Dermis blood vessel endothelial cell (primary cell): Measurements from ENCODE around the gene GABRG3. TPM values are rescaled to one million over a fixed set of nuclear protein-coding genes. Genes with fewer than 3 reads are reported as not detected.

Source experiments
- DNase-seq: peaks from one replicate; pipeline ENCODE4 v3.0.0; 2010
- total RNA-seq: library from RNA; depleted of rRNA; stranded (reverse); fragments of >200 nt; gene quantifications from 2 replicates; pipeline ENCODE4 v1.2.3, GENCODE V29; 2014

Gene GABRG3
- total RNA-seq, 1 donor from 2014 or later: not detected

DNA sequence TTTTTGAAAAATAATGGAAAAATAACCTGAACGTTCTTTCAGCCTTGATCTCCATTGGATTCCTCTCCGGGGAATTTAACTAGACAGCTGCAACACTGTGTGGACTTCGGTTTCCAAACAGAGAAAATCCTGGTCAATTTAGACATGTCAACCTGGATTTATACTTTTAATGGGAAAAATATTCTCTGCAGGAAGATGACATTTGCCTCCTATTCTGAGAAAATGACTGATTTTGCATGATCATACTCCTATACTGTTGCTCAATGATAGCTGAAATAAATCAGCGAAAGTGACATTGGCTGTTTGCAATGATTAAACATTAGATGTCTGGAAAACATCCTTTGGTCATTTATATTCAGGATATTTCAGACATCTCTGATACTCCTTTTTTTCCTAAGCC, 94.8 kb downstream of the GABRG3 start:
- no peak for DNase-seq

DNA sequence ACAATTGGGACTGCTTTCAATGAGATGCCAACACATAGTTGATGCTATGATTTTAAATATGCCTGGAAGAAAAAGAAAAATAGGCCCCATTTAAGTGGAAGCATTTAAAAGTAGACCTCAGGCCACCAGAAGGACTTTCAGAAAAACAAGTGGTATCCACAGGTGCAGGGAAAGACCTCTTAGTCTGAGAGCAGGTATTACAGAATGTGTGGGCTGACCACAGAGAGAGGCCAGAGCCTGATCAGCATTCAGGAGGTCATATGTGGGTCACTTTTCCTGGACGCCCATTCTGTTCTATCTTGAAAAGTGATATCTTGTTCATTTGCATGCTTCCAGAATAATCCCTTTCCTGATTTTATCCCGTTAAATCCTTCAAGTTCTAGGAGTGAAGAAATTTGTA, 95.5 kb downstream of the GABRG3 start:
- no peak for DNase-seq

DNA sequence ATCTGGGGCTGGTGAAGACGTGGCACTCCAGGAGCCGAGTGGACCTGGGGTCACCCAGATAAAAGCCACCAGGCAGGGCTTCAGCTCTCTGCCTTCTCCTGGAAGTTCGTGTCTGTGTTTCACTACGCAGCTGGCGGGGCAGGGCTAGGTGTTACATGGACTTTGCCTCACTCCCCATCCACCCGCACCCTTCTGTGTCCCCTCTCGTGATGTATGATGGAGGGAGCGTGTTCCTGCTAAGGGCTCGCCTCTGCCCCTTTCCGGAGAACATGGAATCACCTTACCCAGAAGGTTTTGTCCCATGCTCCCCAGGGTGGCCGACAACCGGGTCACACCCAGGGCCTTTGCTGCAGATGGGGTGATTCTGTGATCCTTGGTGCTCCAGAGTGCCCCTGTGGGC, 96.2 kb downstream of the GABRG3 start:
- no peak for DNase-seq

DNA sequence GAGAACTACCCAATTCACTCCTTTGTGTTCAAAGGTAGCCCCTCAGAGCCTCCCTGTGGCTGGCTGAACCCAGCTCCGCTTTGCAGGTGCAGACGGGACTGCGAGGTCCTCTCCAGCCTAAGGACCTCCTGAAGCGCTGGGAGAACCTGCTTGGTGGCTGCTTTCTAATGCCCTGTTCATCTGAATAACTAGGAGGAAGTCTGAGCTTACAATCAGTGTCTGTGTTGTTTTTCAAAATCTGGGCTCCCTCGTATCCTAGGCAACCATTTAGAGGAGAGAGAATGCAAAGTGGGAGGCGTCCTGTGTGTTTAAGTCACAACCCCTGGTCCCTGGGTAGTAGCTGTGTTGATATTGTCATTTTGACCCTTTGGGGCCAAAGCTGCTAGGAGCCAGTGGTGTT, 99.9 kb downstream of the GABRG3 start:
- DNase-seq: no peak

DNA sequence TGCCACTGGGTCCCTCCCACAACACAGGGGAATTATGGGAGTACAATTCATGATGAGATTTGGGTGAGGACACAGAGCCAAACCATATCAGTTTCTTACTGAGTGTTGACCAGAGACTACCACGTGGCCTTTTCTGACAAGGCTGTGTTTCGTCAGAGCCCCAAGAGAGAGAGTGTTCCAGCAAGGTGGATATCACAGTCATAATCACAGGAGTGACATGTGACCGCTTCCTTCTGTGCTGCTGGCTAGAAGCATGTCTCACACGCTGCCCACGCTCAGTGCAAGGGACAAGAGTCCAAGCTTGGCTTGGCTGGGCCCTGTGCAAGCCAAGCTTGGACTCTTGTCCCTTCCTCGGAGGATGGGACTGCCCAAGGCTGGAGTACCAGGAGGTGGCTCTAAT, 103.2 kb downstream of the GABRG3 start:
- DNase-seq: no peak

DNA sequence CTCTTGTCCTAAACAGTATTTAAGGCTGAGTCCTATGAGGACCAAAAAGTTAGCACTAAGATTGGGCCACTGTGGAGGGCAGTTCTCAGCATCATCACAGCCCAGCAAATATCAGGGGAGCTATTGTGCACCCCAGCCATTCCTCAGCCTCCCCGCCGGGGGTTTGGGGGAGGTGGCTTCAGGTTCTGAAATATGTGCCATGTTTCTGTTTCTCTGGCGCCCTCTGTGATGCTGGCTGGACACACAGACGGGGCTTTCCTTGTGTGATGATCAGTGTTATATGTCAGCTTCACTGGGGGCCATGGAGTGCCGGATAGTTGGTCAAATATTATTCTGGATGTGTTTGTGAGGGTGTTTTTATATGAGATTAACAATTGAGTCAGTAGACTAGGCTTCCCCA, 106.8 kb downstream of the GABRG3 start:
- DNase-seq: no peak

DNA sequence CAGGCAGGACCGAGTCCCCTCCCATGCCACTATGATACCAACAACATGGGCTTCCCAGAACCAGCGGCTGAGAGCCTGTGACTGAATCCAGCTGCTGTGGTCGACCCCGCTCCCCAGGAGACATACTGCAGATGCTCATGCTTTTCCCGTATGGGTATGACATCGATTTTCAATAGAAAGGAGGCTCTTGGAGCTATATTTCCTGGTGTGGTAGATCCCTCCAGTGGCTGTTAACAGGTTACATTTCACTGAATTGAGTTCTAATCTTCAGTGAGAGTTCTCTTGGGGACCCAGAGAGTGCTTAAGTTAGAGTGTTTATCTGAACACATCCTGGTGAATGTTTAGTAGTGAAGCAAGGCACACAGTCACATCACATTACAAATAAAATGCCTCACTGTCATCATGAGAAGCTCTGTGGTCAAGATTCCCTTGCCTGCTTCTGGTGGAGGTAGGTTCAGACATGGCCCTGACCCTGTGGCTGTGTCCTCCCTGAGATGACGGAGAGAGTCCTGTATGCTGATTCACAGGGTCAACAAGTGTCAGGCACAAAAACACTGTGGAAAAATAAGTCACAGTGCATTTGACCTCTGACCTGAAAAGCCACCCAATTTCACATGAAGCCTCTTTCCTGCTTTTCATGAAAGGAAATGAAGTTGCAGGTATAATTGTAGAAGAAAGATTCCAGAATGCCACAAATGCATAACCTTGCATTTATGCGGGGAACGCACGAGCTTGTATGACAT, 110.9 kb downstream of the GABRG3 start:
- DNase-seq: no peak

DNA sequence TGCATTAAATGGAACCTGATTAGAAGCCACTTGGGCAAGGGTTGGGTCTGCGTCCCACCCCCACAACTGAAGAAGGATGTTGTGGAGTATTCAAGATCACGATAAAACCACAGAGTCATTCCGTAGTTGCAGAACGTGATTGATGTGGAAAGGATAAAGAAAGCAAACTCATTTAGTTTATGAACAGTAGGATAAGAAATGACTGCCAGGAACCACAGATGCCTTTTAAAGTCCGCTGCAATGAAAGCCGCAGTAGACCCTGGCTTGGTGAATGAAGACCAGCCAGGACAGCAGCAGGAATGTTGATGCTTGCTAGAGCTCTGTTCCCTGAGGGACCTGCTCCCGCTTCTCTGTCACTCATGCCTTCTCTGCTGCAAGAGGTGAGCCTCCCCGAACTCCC, 111.5 kb downstream of the GABRG3 start:
- DNase-seq: no peak

DNA sequence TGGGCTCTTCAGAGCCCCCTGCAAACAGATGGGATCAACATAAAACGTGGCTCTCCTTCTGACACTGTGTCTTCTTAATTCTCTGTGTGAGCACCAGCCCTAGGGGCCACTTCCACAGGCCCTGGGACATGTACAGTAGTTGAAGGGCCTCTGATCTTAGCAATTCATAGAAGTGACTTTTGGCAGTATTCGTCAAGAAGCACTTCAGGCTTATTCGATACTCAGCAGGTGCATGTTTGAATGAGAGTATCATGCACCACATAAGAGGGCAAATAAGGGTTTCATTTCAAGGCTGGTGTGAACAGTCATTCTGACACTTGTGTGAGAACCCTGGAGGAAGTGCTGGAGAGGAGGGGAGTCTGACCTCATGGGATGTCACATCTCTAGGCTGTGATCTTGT, 113.9 kb downstream of the GABRG3 start:
- no peak for DNase-seq

DNA sequence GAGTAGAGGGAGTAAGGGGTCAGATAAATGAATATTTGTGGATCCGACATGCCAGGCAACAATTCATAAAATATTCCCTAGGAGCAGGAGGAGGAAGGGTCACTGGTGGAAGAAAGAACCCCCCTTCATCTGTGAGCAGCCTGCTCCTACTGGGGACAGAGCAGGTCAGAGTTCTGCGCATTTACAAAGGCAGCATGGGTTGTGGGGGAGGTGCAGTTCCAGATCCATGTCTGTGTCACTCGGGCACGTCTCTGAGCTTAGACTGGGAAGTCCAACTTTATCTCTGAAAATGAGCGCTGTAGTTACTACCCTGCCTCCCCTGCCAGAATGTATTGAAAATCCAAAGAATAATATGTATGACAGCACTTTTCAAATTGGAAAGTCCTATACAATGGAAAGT, 115.2 kb downstream of the GABRG3 start:
- DNase-seq: no peak

DNA sequence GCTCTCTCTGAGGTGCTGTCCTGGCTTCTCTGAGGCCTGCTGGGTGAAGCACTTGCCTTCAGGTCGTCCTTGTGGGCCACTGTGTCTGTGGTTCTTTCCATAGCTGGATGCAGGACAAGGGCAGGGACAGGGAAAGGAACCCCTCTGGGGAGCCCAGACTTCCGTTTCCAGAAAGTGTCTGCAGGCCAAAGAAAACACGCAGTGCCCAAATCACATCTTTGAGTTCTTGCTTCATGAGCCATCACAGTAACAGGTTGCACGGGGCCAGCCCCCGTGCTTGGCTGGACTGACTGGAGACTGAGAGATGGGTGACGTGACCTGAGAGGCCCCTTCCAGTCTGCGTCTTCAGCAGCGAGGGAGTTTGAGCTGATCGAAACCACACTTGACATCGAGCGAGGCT, 115.8 kb downstream of the GABRG3 start:
- DNase-seq: no peak

DNA sequence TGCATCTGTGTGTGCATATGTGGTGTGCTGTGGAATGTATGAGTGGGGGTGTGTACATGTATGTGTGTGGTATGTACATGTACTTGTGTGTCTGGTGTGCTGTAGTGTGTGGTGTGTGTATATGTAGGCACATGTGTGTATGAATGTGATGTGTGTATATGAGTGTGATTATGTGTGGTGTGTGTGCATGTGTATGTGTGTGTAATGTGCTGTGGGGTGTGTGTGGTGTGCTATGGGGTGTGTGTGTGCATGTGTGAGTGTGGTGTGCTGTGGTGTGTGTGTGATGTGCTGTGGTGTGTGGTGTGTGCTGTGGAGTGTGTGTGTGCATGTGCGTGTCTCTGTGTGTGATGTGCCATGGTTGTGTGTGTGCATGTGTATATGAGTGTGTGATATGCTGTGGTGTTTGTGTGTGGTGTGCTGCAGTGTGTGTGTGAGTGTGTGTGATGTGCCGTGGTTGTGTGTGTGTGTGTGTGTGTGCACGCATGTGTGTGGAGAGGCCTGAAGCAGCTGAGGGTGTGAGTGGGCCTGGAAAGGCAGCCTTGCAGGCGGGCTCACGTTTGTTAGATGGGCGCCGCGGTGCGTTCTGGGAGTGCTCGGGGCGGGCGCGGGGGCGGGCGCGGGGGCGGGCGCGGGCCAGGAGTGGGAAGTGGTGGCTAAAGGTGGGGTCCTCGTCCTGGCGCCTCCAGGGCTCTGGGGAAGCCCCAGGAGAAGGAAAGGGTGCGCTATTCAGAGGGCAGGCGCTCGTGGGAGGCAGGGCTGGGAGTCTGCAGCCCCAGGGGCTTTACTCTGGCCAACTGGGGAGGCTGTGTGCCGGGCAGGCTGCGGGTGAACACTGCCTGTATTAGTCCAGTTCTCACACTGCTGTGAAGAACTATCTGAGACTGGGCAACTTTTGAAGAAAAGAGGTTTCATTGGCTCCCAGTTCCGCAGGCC, 116.9 kb downstream of the GABRG3 start:
- DNase-seq: no peak

DNA sequence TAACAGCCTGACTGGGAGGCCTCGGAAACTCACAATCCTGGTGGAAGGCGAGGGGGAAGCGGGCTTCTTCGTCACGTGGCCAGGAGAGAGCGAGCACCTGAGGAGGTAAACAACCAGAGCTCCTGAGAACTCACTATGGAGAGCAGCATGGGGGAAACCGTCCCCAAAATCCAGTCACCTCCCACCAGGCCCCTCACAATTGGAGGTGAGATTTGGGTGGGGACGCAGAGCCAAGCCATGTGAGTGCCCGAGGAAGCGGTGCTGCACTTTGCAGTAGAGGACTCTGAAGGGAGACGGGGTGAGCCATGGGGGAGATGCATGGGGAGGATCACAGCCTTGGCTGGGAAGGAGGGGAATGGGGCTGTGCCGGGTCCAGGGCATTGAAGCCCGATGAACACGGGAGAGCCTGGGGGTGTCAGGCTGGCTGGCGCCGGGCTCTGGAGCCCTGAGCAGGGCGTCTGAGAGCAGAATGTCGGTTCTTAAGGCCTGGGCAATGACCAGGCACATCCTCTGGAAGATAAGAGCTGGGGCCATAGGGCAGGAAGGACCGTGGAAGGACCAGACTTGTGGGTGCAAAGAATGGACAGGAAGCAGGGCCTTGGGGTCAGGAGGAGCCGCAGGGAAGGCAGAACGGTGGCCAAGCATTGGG, 117.7 kb downstream of the GABRG3 start:
- DNase-seq: no peak

DNA sequence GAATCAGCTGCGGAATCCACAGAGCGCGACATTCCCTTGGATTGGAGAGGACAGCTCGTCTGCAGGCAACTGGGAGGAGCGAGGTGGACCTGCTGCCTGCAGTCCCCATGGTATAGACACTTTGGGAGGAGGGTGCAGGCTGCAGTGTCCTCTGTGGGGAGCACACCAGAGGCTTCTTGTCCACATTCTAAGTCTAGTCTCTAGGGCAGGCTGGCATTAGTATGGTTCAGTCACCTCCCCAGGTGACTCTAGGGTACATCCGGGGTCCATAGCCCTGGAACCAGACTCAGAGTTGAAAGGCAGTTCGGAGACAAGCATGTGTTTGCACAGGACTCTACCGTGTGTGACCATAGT, 118.2 kb downstream of the GABRG3 start:
- no peak for DNase-seq

DNA sequence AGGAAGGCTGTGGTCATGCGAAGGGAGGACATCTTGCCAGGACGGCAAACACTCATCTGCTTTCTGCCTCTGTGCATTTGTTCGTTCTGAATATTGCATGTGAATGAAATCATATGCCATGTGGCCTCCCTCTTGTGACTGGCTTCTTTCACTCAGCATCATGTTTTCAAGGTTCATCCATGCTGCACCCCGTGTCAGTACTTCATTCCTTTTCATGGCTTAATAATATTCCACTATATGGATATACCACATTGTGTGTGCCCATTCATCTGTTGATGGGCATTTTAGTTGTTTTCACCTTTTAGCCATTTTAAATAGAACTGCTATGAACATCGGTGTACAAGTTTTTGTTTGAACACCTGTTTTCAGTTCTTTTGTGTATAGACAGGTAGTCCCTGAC, 118.7 kb downstream of the GABRG3 start:
- no peak for DNase-seq

DNA sequence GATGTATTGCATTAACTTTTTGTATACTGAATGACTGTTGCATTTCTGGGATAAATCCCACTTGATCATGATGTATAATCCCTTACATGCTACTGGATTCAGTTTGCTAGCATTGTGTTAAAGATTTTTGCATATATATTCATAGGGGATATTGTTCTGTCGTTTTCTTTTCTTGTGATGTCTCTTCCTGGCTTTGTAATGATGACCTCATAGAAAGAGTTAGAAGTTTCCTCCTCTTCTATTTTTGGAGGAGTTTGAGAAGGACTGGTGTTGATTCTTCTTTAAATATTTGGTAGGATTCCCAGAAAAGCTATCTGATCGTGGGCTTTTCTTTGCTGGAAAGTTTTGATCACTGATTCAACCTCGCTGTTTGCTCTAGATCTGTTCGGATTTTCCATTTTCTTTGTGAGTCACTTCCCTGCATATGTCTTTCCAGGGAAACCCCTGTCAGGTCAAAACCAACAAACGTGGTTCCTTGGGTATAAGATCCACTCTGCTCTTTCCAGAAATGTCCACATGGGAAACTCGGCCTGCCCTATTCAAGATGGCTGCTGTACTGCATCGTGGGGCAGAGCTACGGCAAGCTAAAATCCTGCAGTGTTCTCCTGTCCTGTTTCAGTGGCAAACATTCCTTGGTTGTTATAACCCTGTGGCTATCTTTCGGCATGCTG, 120.4 kb downstream of the GABRG3 start:
- no peak for DNase-seq

DNA sequence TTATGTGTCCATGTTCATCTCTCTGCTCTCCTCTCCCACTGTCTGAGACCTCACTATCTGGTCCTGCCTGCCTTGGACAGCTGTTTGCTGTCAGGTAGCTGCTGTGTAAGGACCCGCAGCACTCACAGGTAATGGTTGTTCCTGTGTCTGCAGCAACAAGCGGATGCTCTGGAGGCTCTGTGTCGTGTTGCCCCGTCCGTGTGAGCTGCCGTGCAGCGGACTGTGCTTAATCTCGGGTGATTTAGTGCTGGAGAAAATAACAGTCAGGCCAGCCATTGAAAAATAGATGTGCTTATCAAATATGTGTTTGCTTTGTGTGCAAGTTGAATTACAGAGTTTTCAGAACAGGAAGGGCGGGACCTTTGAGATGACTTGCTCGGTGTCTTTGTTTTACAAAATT, 121.4 kb downstream of the GABRG3 start:
- DNase-seq: no peak

DNA sequence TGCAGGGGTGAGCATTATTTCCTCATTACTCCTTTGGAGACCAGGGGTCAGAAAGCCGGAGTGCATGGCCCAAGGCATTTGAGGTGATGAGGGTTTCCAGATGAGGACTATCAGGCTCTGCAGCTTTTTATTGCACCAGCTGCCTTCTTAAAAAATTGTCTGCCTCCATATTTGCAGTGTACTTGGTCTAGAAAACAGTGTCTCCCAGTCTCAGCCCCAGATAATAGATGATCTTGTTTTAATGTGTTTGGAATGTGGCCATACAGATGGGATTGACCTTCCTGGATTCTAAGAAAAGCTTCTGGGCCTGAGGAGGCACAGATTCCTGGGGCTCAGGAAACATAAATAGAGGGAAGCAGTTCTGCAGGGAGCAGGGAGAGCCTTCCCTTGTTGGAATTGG, 123.3 kb downstream of the GABRG3 start:
- DNase-seq: no peak

DNA sequence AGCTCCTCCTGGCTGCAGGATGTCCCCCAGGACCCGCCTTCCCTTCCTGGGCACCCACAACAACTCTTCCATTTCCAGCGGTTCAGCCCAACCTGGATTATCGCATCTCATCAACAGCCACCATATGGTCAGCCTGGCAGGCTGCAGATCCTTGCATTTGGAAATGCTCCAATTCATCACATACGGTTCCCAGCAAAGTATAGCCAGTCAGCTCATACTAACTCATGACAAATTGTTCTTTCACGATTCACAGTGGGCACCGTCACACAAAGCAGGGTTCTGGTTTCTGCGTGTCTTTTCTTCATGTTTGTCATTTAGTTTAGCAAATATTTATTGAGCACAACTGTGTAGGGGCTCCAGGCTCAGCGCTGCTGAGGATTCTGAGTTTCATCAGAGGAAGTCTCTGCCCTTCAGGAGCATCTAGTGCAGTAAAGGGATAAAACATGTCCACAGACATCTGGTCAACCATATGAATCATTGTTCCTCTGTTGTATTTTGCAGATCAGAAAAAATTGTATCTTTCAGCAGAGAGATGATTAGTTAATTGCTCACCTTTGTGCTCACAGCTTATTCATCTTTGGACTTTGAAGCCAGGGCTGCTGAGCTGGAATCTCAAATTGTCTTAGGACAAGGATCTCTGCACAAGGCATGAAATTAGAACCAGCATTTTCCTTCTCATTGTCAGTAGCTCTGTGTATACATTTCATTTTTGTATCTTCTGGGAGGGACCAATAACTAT, 125.1 kb downstream of the GABRG3 start:
- DNase-seq: no peak

DNA sequence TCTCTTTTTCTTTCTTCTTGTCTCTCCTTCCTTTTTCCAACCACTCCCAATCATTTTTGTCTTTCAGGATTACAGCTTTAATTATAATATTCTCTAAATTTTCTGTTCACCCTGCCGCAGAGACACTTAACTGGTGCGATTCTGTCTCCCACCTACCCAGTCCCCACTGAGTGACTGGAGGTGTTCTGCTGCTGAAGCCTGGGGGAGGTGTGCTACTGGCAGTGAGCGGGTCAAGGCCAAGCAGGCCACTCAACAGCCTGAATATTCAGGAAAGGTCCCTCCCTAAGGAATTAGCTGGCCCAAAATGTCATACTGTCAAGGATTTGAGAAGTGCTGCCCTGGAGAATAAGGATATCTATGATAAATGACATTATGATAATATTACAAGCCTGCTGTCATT, 126.5 kb downstream of the GABRG3 start:
- DNase-seq: no peak

DNA sequence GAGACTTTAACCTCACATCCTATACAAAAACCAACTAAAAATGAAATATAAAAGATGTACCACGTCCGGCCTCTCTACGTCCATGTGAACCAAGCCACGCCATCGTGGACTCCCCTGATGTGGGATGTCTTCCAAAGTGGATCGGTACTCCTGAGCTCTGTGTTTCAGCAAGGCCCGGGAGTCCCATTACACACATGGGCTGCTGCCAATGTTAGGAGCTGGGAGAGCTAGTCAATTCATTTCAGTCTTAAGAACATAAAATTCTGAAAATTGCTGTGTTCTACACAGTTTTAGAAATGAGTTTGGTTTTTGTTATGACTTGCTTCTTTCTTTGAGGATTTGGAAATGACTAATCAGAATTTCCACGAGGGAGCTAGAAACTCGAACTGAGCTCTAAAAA, 131.0 kb downstream of the GABRG3 start:
- DNase-seq: no peak

DNA sequence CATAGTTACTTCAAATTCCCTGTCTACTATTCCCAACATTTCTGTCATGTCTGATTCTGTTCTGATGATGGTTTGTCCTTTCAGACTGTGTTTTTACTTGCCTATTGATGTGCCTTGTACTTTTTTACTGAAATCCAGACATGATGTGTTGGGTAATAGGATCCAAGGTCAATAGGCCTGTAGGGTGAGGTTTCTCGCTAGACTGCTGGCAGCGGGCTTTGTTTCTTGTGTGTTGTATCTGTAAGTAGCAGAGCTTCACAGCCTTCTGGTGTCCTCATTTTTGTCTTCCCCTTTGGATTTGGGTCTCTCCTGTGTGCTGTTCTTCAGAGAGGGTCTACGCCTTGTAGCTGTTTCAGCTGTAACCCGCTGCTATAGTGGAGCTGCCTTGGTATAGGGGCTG, 140.3 kb downstream of the GABRG3 start:
- no peak for DNase-seq
